ENCODE measurements around the gene NINJ1.

- TF ChIP-seq POLR2A (IDR thresholded peaks at IDR 0.05) (no peak), CTCF (IDR thresholded peaks at IDR 0.05) (no peak)
Measured at GRCh38 chr9:93118863-93119702, 15.0 kb downstream of the NINJ1 start.
